Measurements from ENCODE around the gene DHX57.

The DHX57 gene

GRCh38 chr2:38823386-38823785, 52.3 kb downstream of the DHX57 start:
- TF ChIP-seq CTCF (conservative IDR thresholded peaks at IDR 0.05) (no peak), ZFX (IDR thresholded peaks at IDR 0.05) (no peak)
- no peak overlapping the region for H3K27ac ChIP-seq

GRCh38 chr2:38818565-38818964, 57.2 kb downstream of the DHX57 start:
- no peak for TF ChIP-seq CTCF (conservative IDR thresholded peaks at IDR 0.05)
- no peak for TF ChIP-seq ZFX (IDR thresholded peaks at IDR 0.05)

GRCh38 chr2:38815936-38816335, 59.8 kb downstream of the DHX57 start:
- H3K27ac ChIP-seq = no peak overlapping the region
- no peak for TF ChIP-seq CTCF (conservative IDR thresholded peaks at IDR 0.05)
- no peak for TF ChIP-seq ZFX (IDR thresholded peaks at IDR 0.05)

More at GRCh38 chr2:38818565-38818964, 57.2 kb downstream of the DHX57 start:
- H3K27ac ChIP-seq = no peak overlapping the region

- TF ChIP-seq CTCF (conservative IDR thresholded peaks at IDR 0.05) (no peak), ZFX (IDR thresholded peaks at IDR 0.05) (no peak)
- no peak overlapping the region for H3K27ac ChIP-seq
Observed at GRCh38 chr2:38810488-38810887, 65.2 kb downstream of the DHX57 start.

GRCh38 chr2:38808677-38809076, 67.1 kb downstream of the DHX57 start:
- H3K27ac ChIP-seq = no peak overlapping the region
- TF ChIP-seq CTCF (conservative IDR thresholded peaks at IDR 0.05) = no peak
- TF ChIP-seq ZFX (IDR thresholded peaks at IDR 0.05) = no peak

- H3K27ac ChIP-seq = no peak overlapping the region
- TF ChIP-seq ZFX (IDR thresholded peaks at IDR 0.05) (no peak), CTCF (conservative IDR thresholded peaks at IDR 0.05) (no peak)
Observed at GRCh38 chr2:38806733-38807059, 69.0 kb downstream of the DHX57 start.

- TF ChIP-seq CTCF (conservative IDR thresholded peaks at IDR 0.05) = no peak
- no peak for TF ChIP-seq ZFX (IDR thresholded peaks at IDR 0.05)
- H3K27ac ChIP-seq = no peak overlapping the region
Observed at GRCh38 chr2:38806015-38806732, 69.6 kb downstream of the DHX57 start.
